Calu3 (cell line): ENCODE measurements around the gene DLGAP5. TPM values are rescaled to one million over a fixed set of nuclear protein-coding genes. Genes with fewer than 3 reads are reported as not detected.
A peak's percentile ranks its signal among the peaks of the same experiment; 100 is the strongest.

ENCODE experiments used
- BruUV-seq: library from RNA; stranded (reverse); fragments of 400-500 nt; replicated peaks from 2 replicates; lab custom pipeline; 2021; lab: Mats Ljungman, UMichigan
- CTCF ChIA-PET: fragments of 300-600 bp; sonication (Branson Sonifier 250); formaldehyde crosslinking; loops from one replicate; lab custom pipeline; 2022; ENCODE audit warnings: antibody characterized with exemption; lab: Charles Lee
- DNase-seq: peaks from one replicate; pipeline ENCODE4 v3.0.0; 2022
- H3K27ac Mint-ChIP-seq: one replicate; pipeline ENCODE4 v1.8.0; 2022; ENCODE audit warnings: mixed read lengths; ENCODE audit not compliant: unreplicated experiment
- H3K27me3 Mint-ChIP-seq: one replicate; pipeline ENCODE4 v1.8.0; 2022; ENCODE audit warnings: mixed read lengths; ENCODE audit not compliant: unreplicated experiment
- H3K36me3 Mint-ChIP-seq: one replicate; pipeline ENCODE4 v1.8.0; 2022; ENCODE audit warnings: mild to moderate bottlenecking, moderate library complexity, mixed read lengths; ENCODE audit not compliant: insufficient read depth, unreplicated experiment
- H3K4me1 Mint-ChIP-seq: one replicate; pipeline ENCODE4 v1.8.0; 2022; ENCODE audit warnings: mild to moderate bottlenecking, low read depth, mixed read lengths; ENCODE audit not compliant: unreplicated experiment
- H3K4me3 Mint-ChIP-seq: one replicate; pipeline ENCODE4 v1.8.0; 2022; ENCODE audit warnings: mild to moderate bottlenecking, low read depth, moderate library complexity, mixed read lengths; ENCODE audit not compliant: unreplicated experiment
- H3K9me3 Mint-ChIP-seq: one replicate; pipeline ENCODE4 v1.8.0; 2022; ENCODE audit warnings: low read depth, mixed read lengths; ENCODE audit not compliant: unreplicated experiment
- CTCF ChIP-seq: fragments of 200-600 bp; IDR thresholded peaks from one replicate; pipeline ENCODE4 v1.8.0; 2022; ENCODE audit warnings: antibody characterized with exemption; ENCODE audit not compliant: unreplicated experiment
- intact Hi-C: fragments of 100-400 bp; cut with micrococcal nuclease; formaldehyde crosslinking; loops from one replicate; pipeline ENCODE4 v1.10.0; 2022; ENCODE audit not compliant: unreplicated experiment
- total RNA-seq: library from RNA; stranded (reverse); gene quantifications from 2 replicates; pipeline ENCODE4 v1.2.3, GENCODE V29; 2022

Gene DLGAP5
- total RNA-seq, 1 experiment from 2014 or later = 54.3 TPM

- TF ChIP-seq CTCF = no peak
- no TSS peak for BruUV-seq
- CTCF ChIA-PET = no interaction called here
- Mint-ChIP-seq H3K4me1 (peaks cover 10% of the 10 kb centered on the region), H3K4me3 (no peak overlapping the region), H3K36me3 (no peaks in the 10 kb centered on the region), H3K27me3 (no peaks in the 10 kb centered on the region), H3K27ac (no peak overlapping the region), H3K9me3 (no peaks in the 10 kb centered on the region)
- intact Hi-C loops = no loop called here
- DNase-seq = no peak
These were observed 29.8 kb upstream of the DLGAP5 start for GRCh38 chr14:55221186-55221585.

DNA sequence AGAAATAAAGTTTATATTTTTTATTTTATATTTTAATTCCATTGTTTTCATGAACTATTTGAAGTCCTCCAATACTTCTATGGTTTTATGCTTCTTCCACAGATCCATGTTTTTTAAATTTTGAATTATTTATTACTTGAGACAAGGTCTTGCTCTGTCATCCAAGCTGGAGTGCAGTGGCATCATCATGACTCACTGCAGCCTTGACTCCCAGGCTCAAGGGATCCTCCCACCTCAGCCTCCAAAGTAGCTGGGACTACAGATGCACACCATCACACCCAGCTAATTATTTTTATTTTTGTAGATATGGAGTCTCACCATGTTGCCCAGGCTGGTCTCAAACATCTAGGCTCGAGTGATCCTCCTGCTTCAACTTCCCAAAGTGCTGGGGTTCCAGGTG is 28.8 kb upstream of the DLGAP5 start:
- no peak overlapping the region for H3K4me3 Mint-ChIP-seq
- H3K4me1 Mint-ChIP-seq = peaks cover 10% of the 10 kb centered on the region
- H3K27ac Mint-ChIP-seq = no peak overlapping the region
- no TSS peak for BruUV-seq
- intact Hi-C loops = no loop called here
- no peaks in the 10 kb centered on the region for H3K36me3 Mint-ChIP-seq
- TF ChIP-seq CTCF = no peak
- no peaks in the 10 kb centered on the region for H3K9me3 Mint-ChIP-seq
- DNase-seq = no peak
- CTCF ChIA-PET = interaction anchor here (0.6 kb wide), 1 partner anchor 207 kb away, joined by 5 read pairs; no protein-coding TSS in a partner anchor
- no peaks in the 10 kb centered on the region for H3K27me3 Mint-ChIP-seq

DNA sequence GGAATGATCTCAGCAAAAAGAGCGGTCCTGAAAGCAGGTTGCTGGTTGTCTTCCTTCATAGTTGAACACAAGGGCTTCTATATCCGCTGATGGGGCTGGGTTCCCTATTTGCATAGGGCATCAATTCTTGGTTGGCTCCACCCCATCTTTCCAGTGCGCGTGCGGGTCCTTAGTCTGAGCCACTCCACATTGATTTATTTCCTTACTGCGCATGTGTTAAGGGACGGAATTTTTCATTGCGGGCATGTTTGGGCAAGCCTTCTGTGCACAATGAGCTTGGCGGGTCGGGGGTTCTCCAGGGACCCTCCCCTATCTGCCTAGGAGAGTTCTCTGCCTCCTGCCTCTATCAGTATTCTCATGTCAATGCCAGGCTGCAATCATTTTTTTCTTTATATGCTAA is 21.2 kb upstream of the DLGAP5 start:
- H3K4me1 Mint-ChIP-seq = no peaks in the 10 kb centered on the region
- intact Hi-C loops = loop anchor here (1.0 to 5.0 kb wide), 3 partner anchors 142 to 1270 kb away; no protein-coding TSS in a partner anchor
- H3K27ac Mint-ChIP-seq = no peak overlapping the region
- no peak for TF ChIP-seq CTCF
- H3K4me3 Mint-ChIP-seq = no peak overlapping the region
- CTCF ChIA-PET = interaction anchor here (0.6 to 1.4 kb wide), 3 partner anchors 9 to 545 kb away, joined by 3 to 10 read pairs (median 4); no protein-coding TSS in a partner anchor
- no peaks in the 10 kb centered on the region for H3K27me3 Mint-ChIP-seq
- no TSS peak for BruUV-seq
- peak; percentile 35 for DNase-seq
- no peaks in the 10 kb centered on the region for H3K9me3 Mint-ChIP-seq
- no peaks in the 10 kb centered on the region for H3K36me3 Mint-ChIP-seq

DNA sequence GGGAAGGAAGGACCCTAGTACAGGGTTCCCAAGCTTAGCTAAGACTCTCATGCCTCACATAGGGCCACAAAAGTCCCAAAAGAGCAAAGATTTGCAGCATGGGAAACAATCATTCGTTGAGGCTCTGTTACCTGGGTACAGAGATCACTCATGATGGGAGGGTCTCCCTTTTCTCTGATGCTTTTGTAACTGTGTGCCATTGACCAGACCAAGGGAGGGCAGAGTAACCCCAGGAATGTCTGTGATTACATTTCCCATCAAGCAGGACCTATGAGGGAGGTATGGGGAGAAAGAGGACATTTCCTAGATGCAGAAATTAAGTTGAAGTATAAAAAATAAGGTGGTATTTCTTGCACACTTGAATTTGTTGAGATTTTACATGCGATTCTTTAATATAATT is 16.4 kb upstream of the DLGAP5 start:
- intact Hi-C loops = no loop called here
- TF ChIP-seq CTCF = no peak
- no peaks in the 10 kb centered on the region for H3K9me3 Mint-ChIP-seq
- H3K27ac Mint-ChIP-seq = no peak overlapping the region
- BruUV-seq = no TSS peak
- CTCF ChIA-PET = interaction anchor here (0.6 kb wide), 1 partner anchor 216 kb away, joined by 3 read pairs; no protein-coding TSS in a partner anchor
- H3K4me3 Mint-ChIP-seq = no peak overlapping the region
- no peaks in the 10 kb centered on the region for H3K36me3 Mint-ChIP-seq
- H3K27me3 Mint-ChIP-seq = no peaks in the 10 kb centered on the region
- H3K4me1 Mint-ChIP-seq = no peaks in the 10 kb centered on the region
- no peak for DNase-seq
